GM19372 (cell line): Measurements from ENCODE around the gene SIK3.

Experiments used
- ATAC-seq: cut with Tn5 transposase; IDR thresholded peaks from one replicate; pipeline ENCODE4 v1.9.1; 2021; ENCODE audit warnings: mild to moderate bottlenecking, low read depth, moderate library complexity; ENCODE audit not compliant: unreplicated experiment

Gene SIK3

GRCh38 chr11:117081908-117082307 lies 16.3 kb downstream of the SIK3 start:
- ATAC-seq, result no peak

- ATAC-seq, result no peak
Observed at GRCh38 chr11:117080370-117080769, 17.9 kb downstream of the SIK3 start.

GRCh38 chr11:117076941-117077691 lies 21.1 kb downstream of the SIK3 start:
- no peak for ATAC-seq

- ATAC-seq, result no peak
Observed at GRCh38 chr11:117075186-117075585, 23.0 kb downstream of the SIK3 start.

GRCh38 chr11:117074119-117074518 lies 24.1 kb downstream of the SIK3 start:
- ATAC-seq, result no peak

GRCh38 chr11:117073539-117073938 lies 24.7 kb downstream of the SIK3 start:
- ATAC-seq, result no peak

- no peak for ATAC-seq
Observed at GRCh38 chr11:117072517-117073461, 25.4 kb downstream of the SIK3 start.

GRCh38 chr11:117071344-117071787 lies 26.9 kb downstream of the SIK3 start:
- ATAC-seq, result no peak

- ATAC-seq, result no peak
Observed at GRCh38 chr11:117070016-117070415, 28.2 kb downstream of the SIK3 start.

- no peak for ATAC-seq
Observed at GRCh38 chr11:117068303-117068860, 29.8 kb downstream of the SIK3 start.

GRCh38 chr11:117066959-117067358 lies 31.3 kb downstream of the SIK3 start:
- no peak for ATAC-seq

- no peak for ATAC-seq
Observed at GRCh38 chr11:117064275-117064674, 34.0 kb downstream of the SIK3 start.

- no peak for ATAC-seq
Observed at GRCh38 chr11:117062498-117062897, 35.7 kb downstream of the SIK3 start.

- no peak for ATAC-seq
Observed at GRCh38 chr11:117061256-117061655, 37.0 kb downstream of the SIK3 start.

GRCh38 chr11:117059611-117060148 lies 38.5 kb downstream of the SIK3 start:
- no peak for ATAC-seq

GRCh38 chr11:117058761-117059261 lies 39.4 kb downstream of the SIK3 start:
- no peak for ATAC-seq

GRCh38 chr11:117057727-117058126 lies 40.5 kb downstream of the SIK3 start:
- no peak for ATAC-seq

GRCh38 chr11:117057317-117057716 lies 40.9 kb downstream of the SIK3 start:
- no peak for ATAC-seq

- no peak for ATAC-seq
Observed at GRCh38 chr11:117055469-117055868, 42.8 kb downstream of the SIK3 start.

GRCh38 chr11:117054382-117054781 lies 43.8 kb downstream of the SIK3 start:
- no peak for ATAC-seq
